K562 (cell line): ENCODE results near the gene MYL12B. TPM values are rescaled to one million over a fixed set of nuclear protein-coding genes. Genes with fewer than 3 reads are reported as not detected.

Source experiments
- C11orf30 ChIP-seq: fragments of 450-650 bp; IDR thresholded peaks from 2 replicates; pipeline ENCODE4 v1.6.1; 2016; ENCODE audit warnings: low read depth, mild to moderate bottlenecking
- CBX8 ChIP-seq: fragments of 200-600 bp; sonication (generic); IDR thresholded peaks from 2 replicates; pipeline ENCODE4 v1.6.1; 2012; ENCODE audit warnings: borderline replicate concordance, mixed run types, low read depth, mild to moderate bottlenecking, moderate library complexity, mixed read lengths, low read length, control low read depth, inconsistent platforms; ENCODE audit not compliant: poor library complexity, severe bottlenecking; ENCODE audit errors: extremely low read depth
- EZH2 ChIP-seq: IDR thresholded peaks from 2 replicates; pipeline ENCODE4 v1.6.1; 2012; ENCODE audit warnings: low read depth, mild to moderate bottlenecking, inconsistent platforms, low read length, borderline replicate concordance
- HNRNPLL ChIP-seq: fragments of 200-400 bp; formaldehyde crosslinking; IDR thresholded peaks from 2 replicates; pipeline ENCODE4 v1.6.1; 2017; ENCODE audit warnings: low read length, low read depth, mild to moderate bottlenecking; ENCODE audit not compliant: poor library complexity, severe bottlenecking
- NFIX ChIP-seq: fragments of 250-450 bp; sonication (Bioruptor Pico); IDR thresholded peaks from 2 replicates; pipeline ENCODE4 v1.4.0; 2020; ENCODE audit warnings: low read depth, mild to moderate bottlenecking, moderate library complexity
- NR2F6 ChIP-seq: fragments of 450-650 bp; formaldehyde crosslinking; IDR thresholded peaks from 2 replicates; pipeline ENCODE4 v1.4.0; 2020; ENCODE audit warnings: mild to moderate bottlenecking
- NUFIP1 ChIP-seq: fragments of 450-650 bp; IDR thresholded peaks from 2 replicates; pipeline ENCODE4 v1.6.1; 2018; ENCODE audit not compliant: partially characterized antibody
- RFX5 ChIP-seq: IDR thresholded peaks from 2 replicates; pipeline ENCODE4 v1.6.1; 2011; ENCODE audit warnings: low read depth, mild to moderate bottlenecking, improper control_type of control experiment, low read length
- RHOXF2B ChIP-seq: fragments of 250-450 bp; sonication (Bioruptor Pico); conservative IDR thresholded peaks from 2 replicates; pipeline ENCODE4 v1.5.1; 2021
- SIN3B ChIP-seq: fragments of 450-650 bp; IDR thresholded peaks from 2 replicates; pipeline ENCODE4 v1.6.1; 2017; ENCODE audit warnings: low read depth, mild to moderate bottlenecking, moderate library complexity
- SLC30A9 ChIP-seq: fragments of 250-450 bp; sonication (Bioruptor Pico); IDR thresholded peaks from 2 replicates; pipeline ENCODE4 v1.8.0; 2022; ENCODE audit warnings: mild to moderate bottlenecking, moderate library complexity
- SMARCA4 ChIP-seq: fragments of 450-650 bp; IDR thresholded peaks from 2 replicates; pipeline ENCODE4 v1.6.1; 2016
- ZNF121 ChIP-seq: sonication (generic); formaldehyde crosslinking; conservative IDR thresholded peaks from 2 replicates; pipeline ENCODE4 v1.8.0; 2022; ENCODE audit warnings: missing genetic modification reagents
- ZNF324 ChIP-seq: fragments of 250-450 bp; sonication (Bioruptor Pico); IDR thresholded peaks from 2 replicates; pipeline ENCODE4 v1.4.0; 2020; ENCODE audit warnings: mild to moderate bottlenecking
- polyA plus RNA-seq, 8 experiments: library from polyadenylated mRNA; depleted of rRNA in 4 of 8; stranded (reverse) in 5 of 8; unstranded in 3 of 8; fragments of >200 nt; fragmentation: Nextera tagmentation in 2 of 8; fragmentation: Illumina TruSeq in 1 of 8; extraction: Ambion mirVana in 2 of 8; extraction: Trizol in 1 of 8; gene quantifications; 2 replicates each; pipeline versions ENCODE4 v1.2.1 to v1.2.3, GENCODE V29; 2011 to 2014; ENCODE audit warnings: inconsistent platforms in 1 of 8, missing spikeins in 1 of 8
- total RNA-seq, 7 experiments: library from RNA; depleted of rRNA in 6 of 7; stranded (reverse); fragments of >200 nt in 6 of 7; fragmentation: Illumina TruSeq in 2 of 7; extraction: Trizol in 2 of 7; gene quantifications; 2 replicates each; pipeline versions ENCODE4 v1.2.1 to v1.2.3, GENCODE V29; 2011 to 2021; ENCODE audit warnings: low replicate concordance in 1 of 7
- TF ChIP-seq, protein P1 (sequence below): fragments of 250-450 bp; sonication (Bioruptor Pico); IDR thresholded peaks from 2 replicates; pipeline ENCODE4 v1.8.0; 2021; ENCODE audit warnings: mild to moderate bottlenecking, moderate library complexity
- TF ChIP-seq, protein P2 (sequence below), 2 experiments: fragments of 450-650 bp; conservative IDR thresholded peaks; 2 replicates each; pipeline ENCODE4 v1.6.1; 2017; ENCODE audit warnings: mild to moderate bottlenecking in 2 of 2, moderate library complexity in 2 of 2
- TF ChIP-seq, protein P3 (sequence below): fragments of 450-650 bp; IDR thresholded peaks from 2 replicates; pipeline ENCODE4 v1.6.1; 2016; ENCODE audit warnings: low read depth

MYL12B gene
- total and polyA plus RNA-seq, 9 of the 15 experiments (the other 6 are each of a cell fraction or from before 2014, with no cell fraction given): 220 to 995 (median 463) TPM

DNA sequence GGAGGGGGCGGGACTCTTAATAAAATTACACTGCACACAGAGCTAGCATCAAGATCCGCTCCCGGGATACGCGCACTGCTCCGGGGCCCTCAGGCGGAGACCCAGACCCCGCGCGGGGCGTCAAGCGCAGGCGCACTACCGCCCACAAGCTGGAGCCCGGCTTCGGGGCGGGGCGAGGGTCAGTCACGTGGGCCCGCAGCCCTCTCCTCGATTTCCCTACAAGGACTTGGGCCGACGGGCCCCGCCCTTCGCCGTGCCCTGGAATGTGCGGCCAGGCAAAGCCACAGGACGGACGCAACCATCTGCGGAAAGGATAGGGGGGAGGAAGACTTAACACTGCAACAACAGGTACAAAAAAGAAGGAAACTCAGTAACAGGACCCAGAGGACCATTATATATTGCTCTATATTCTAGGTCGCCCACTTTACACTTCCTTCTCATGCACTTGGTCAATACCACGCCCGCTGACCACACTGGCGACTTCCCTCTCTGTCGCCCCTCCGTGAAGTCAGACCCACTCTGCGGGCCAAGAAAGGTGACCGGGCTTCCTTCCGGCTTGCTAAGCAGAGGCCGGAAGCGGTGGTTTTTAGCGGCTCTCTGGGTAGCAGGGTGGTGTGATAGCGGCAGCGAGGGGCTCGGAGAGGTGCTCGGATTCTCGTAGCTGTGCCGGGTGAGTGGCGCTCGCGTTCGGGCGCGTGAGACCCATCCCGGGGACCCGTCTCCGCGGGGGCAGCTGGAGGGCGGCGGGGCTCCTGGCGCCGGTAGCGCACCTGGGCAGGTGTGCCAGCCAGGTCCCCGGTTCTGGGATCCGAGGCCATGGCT lies 14.5 kb upstream of the MYL12B start, which contains the start of gene MYL12A (continued):
- TF ChIP-seq HNRNPLL (no peak), ZNF324 (peak; percentile 41), SMARCA4 (no peak), C11orf30 (no peak), RFX5 (no peak), NFIX (no peak), ZNF121 (CRISPR knock-in tag) (peak; percentile 98), SIN3B (no peak), RHOXF2B (no peak), CBX8 (no peak), NUFIP1 (no peak), NR2F6 (CRISPR knock-in tag) (no peak), EZH2 (no peak), SLC30A9 (CRISPR knock-in tag) (no peak)
- TF ChIP-seq, protein P1, sequence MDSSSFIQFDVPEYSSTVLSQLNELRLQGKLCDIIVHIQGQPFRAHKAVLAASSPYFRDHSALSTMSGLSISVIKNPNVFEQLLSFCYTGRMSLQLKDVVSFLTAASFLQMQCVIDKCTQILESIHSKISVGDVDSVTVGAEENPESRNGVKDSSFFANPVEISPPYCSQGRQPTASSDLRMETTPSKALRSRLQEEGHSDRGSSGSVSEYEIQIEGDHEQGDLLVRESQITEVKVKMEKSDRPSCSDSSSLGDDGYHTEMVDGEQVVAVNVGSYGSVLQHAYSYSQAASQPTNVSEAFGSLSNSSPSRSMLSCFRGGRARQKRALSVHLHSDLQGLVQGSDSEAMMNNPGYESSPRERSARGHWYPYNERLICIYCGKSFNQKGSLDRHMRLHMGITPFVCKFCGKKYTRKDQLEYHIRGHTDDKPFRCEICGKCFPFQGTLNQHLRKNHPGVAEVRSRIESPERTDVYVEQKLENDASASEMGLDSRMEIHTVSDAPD (CRISPR knock-in tag): no peak
- TF ChIP-seq, protein P2, sequence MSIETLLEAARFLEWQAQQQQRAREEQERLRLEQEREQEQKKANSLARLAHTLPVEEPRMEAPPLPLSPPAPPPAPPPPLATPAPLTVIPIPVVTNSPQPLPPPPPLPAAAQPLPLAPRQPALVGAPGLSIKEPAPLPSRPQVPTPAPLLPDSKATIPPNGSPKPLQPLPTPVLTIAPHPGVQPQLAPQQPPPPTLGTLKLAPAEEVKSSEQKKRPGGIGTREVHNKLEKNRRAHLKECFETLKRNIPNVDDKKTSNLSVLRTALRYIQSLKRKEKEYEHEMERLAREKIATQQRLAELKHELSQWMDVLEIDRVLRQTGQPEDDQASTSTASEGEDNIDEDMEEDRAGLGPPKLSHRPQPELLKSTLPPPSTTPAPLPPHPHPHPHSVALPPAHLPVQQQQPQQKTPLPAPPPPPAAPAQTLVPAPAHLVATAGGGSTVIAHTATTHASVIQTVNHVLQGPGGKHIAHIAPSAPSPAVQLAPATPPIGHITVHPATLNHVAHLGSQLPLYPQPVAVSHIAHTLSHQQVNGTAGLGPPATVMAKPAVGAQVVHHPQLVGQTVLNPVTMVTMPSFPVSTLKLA (conservative IDR thresholded peaks at IDR 0.05): no peak
- TF ChIP-seq, protein P3, sequence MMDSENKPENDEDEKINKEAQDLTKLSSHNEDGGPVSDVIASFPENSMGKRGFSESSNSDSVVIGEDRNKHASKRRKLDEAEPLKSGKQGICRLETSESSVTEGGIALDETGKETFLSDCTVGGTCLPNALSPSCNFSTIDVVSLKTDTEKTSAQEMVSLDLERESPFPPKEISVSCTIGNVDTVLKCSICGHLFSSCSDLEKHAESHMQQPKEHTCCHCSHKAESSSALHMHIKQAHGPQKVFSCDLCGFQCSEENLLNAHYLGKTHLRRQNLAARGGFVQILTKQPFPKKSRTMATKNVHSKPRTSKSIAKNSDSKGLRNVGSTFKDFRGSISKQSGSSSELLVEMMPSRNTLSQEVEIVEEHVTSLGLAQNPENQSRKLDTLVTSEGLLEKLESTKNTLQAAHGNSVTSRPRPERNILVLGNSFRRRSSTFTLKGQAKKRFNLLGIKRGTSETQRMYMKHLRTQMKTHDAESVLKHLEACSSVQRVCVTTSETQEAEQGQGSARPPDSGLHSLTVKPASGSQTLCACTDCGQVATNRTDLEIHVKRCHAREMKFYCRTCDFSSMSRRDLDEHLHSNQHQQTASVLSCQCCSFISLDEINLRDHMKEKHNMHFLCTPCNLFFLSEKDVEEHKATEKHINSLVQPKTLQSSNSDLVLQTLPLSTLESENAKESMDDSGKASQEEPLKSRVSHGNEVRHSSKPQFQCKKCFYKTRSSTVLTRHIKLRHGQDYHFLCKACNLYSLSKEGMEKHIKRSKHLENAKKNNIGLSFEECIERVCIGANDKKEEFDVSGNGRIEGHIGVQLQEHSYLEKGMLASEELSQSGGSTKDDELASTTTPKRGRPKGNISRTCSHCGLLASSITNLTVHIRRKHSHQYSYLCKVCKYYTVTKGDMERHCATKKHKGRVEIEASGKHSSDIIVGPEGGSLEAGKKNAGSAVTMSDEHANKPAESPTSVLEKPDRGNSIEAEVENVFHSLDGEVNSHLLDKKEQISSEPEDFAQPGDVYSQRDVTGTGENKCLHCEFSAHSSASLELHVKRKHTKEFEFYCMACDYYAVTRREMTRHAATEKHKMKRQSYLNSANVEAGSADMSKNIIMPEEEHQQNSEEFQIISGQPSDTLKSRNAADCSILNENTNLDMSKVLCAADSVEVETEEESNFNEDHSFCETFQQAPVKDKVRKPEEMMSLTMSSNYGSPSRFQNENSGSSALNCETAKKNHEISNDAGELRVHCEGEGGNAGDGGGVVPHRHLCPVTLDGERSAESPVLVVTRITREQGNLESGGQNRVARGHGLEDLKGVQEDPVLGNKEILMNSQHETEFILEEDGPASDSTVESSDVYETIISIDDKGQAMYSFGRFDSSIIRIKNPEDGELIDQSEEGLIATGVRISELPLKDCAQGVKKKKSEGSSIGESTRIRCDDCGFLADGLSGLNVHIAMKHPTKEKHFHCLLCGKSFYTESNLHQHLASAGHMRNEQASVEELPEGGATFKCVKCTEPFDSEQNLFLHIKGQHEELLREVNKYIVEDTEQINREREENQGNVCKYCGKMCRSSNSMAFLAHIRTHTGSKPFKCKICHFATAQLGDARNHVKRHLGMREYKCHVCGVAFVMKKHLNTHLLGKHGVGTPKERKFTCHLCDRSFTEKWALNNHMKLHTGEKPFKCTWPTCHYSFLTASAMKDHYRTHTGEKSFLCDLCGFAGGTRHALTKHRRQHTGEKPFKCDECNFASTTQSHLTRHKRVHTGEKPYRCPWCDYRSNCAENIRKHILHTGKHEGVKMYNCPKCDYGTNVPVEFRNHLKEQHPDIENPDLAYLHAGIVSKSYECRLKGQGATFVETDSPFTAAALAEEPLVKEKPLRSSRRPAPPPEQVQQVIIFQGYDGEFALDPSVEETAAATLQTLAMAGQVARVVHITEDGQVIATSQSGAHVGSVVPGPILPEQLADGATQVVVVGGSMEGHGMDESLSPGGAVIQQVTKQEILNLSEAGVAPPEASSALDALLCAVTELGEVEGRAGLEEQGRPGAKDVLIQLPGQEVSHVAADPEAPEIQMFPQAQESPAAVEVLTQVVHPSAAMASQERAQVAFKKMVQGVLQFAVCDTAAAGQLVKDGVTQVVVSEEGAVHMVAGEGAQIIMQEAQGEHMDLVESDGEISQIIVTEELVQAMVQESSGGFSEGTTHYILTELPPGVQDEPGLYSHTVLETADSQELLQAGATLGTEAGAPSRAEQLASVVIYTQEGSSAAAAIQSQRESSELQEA: no peak
